HepG2 (cell line): Measurements from ENCODE around the gene CNP. TPM values are rescaled to one million over a fixed set of nuclear protein-coding genes. Genes with fewer than 3 reads are reported as not detected.
A peak's percentile ranks its signal among the peaks of the same experiment; 100 is the strongest.

Source experiments
- AKAP8 ChIP-seq: sonication (generic); formaldehyde crosslinking; IDR thresholded peaks from 2 replicates; pipeline ENCODE4 v1.5.1; 2020; ENCODE audit warnings: mild to moderate bottlenecking, missing genetic modification reagents
- ARNTL ChIP-seq: sonication (generic); formaldehyde crosslinking; IDR thresholded peaks from 2 replicates; pipeline ENCODE4 v1.4.0; 2020; ENCODE audit warnings: mild to moderate bottlenecking, missing genetic modification reagents
- ETV5 ChIP-seq: IDR thresholded peaks from 2 replicates; pipeline ENCODE4 v1.6.1; 2018; ENCODE audit warnings: missing biosample characterization, missing genetic modification reagents, inconsistent platforms, borderline replicate concordance
- SETDB1 ChIP-seq: sonication (generic); formaldehyde crosslinking; IDR thresholded peaks from 2 replicates; pipeline ENCODE4 v1.5.1; 2020; ENCODE audit warnings: missing genetic modification reagents, mild to moderate bottlenecking, borderline replicate concordance
- TEAD3 ChIP-seq: optimal IDR thresholded peaks from 2 replicates; pipeline ENCODE3; 2016; ENCODE audit warnings: borderline replicate concordance
- WIZ ChIP-seq: sonication (generic); formaldehyde crosslinking; IDR thresholded peaks from 2 replicates; pipeline ENCODE4 v1.5.1; 2020; ENCODE audit warnings: mild to moderate bottlenecking, missing genetic modification reagents
- ZFX ChIP-seq: sonication (generic); formaldehyde crosslinking; IDR thresholded peaks from 2 replicates; pipeline ENCODE4 v1.4.0; 2020; ENCODE audit warnings: mild to moderate bottlenecking, low read depth, missing genetic modification reagents, moderate library complexity
- ZNF432 ChIP-seq: sonication (generic); formaldehyde crosslinking; IDR thresholded peaks from 2 replicates; pipeline ENCODE4 v1.5.0; 2020; ENCODE audit warnings: missing genetic modification reagents, mild to moderate bottlenecking, borderline replicate concordance
- ZNF782 ChIP-seq: sonication (generic); formaldehyde crosslinking; IDR thresholded peaks from 2 replicates; pipeline ENCODE4 v1.4.0; 2020; ENCODE audit warnings: missing genetic modification reagents, mild to moderate bottlenecking, borderline replicate concordance
- ZNF816 ChIP-seq: sonication (generic); formaldehyde crosslinking; IDR thresholded peaks from 2 replicates; pipeline ENCODE4 v1.8.0; 2022; ENCODE audit warnings: missing genetic modification reagents, mild to moderate bottlenecking, borderline replicate concordance
- polyA plus RNA-seq, 8 experiments: library from polyadenylated mRNA; depleted of rRNA in 3 of 8; stranded (reverse) in 7 of 8; unstranded in 1 of 8; fragments of >200 nt; fragmentation: Illumina TruSeq in 4 of 8; extraction: Trizol in 4 of 8; gene quantifications; 2 replicates each; pipeline versions ENCODE4 v1.2.1 to v1.2.3, GENCODE V29; 2011 to 2016; ENCODE audit warnings: low read depth in 4 of 8, missing spikeins in 1 of 8, mixed read lengths in 1 of 8; ENCODE audit not compliant: insufficient read depth in 1 of 8
- total RNA-seq, 5 experiments: library from RNA; depleted of rRNA; stranded (reverse); fragments of >200 nt; fragmentation: Illumina TruSeq; extraction: Trizol; gene quantifications; 2 replicates each; pipeline ENCODE4 v1.2.3, GENCODE V29; 2016; ENCODE audit warnings: low read depth in 1 of 5
- TF ChIP-seq, protein P1 (sequence below): sonication (generic); formaldehyde crosslinking; IDR thresholded peaks from 2 replicates; pipeline ENCODE4 v1.8.1; 2023; ENCODE audit warnings: mild to moderate bottlenecking, moderate library complexity, missing genetic modification reagents
- TF ChIP-seq, protein P2 (sequence below): sonication (generic); formaldehyde crosslinking; conservative IDR thresholded peaks from 2 replicates; pipeline ENCODE4 v1.4.0; 2020; ENCODE audit warnings: mild to moderate bottlenecking, missing genetic modification reagents, moderate library complexity
- TF ChIP-seq, protein P3 (sequence below): sonication (generic); formaldehyde crosslinking; conservative IDR thresholded peaks from 2 replicates; pipeline ENCODE4 v1.4.0; 2020; ENCODE audit warnings: missing genetic modification reagents

The CNP gene
- total and polyA plus RNA-seq, 2 of the 13 experiments (the other 11 are each of a cell fraction or from before 2014, with no cell fraction given): 97.2 to 161 TPM

DNA sequence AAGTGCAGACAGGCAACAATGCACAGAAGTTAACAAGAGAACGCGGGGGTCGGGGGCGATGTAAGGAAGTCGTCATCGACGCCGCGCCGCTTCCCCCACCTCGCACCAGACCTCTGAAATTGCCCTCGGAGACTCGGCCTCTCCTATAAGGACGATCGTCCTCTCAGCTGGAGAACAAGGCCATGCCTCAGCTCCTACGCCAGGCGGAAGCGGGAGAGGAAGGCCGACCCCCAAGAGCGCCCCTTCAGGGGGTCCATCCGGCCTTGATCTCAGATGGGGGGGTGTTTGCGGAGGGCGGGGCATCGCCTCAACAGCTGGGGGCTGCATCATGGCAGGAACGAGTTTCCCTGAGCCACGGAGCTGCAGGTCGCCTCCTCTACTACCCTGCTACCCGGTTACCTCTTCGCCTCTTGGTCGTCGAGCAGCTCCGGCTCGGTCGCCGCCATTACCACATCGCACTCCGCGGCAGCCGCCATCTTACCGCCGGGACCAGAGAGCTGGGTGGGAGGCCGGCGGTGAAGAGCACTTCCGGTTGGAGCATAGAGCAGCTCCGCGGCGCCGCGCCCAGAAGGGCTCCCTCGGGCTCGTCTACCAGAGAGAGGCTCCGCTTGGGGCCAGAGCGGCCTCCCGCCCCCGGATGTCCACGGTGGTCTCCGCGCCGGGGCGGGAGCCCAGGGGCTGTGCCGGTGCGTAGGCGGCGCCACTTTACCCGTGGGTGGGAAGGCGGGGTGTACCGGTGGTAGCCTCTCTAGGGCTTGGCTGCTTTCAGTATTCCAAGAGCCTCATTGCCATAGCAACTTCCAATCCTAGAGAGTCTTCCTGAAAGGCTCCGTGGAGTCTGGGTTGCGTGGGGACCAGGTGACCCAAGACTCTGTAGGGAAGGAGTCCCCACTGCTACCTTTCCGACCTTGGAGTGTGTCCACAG is 50.6 kb downstream of the CNP start, which contains the start of gene DNAJC7 (continued):
- TF ChIP-seq ETV5 (peak; percentile 94), ZNF782 (CRISPR knock-in tag) (peak; percentile 47; the same call in 1 of the 2 replicates), ZFX (peak; percentile 93), AKAP8 (CRISPR knock-in tag) (no peak; the same call in 1 of the 2 replicates), WIZ (CRISPR knock-in tag) (no peak; the same call in 1 of the 2 replicates), ARNTL (peak; percentile 74), ZNF816 (CRISPR knock-in tag) (peak; percentile 89; the same call in 1 of the 2 replicates), ZNF432 (no peak), TEAD3 (CRISPR knock-in tag) (peak; percentile 30), SETDB1 (CRISPR knock-in tag) (no peak)
- TF ChIP-seq, protein P1, sequence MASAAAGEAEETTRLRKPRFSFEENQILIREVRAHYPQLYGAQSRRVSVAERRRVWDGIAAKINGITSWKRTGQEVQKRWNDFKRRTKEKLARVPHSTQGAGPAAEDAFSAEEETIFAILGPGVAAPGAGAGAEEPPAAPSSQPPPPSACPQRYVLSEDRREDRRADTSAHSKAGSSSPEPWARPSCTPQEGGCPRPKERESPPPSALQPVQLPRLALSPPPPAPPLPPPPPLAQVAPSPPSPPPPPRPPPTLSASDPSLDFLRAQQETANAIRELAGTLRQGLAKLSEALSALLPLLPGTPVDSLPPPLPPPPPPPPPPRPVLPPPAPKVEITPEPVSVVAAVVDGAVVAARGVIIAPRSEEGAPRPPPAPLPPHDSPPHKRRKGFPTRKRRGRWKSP (CRISPR knock-in tag): peak; percentile 88
- TF ChIP-seq, protein P2, sequence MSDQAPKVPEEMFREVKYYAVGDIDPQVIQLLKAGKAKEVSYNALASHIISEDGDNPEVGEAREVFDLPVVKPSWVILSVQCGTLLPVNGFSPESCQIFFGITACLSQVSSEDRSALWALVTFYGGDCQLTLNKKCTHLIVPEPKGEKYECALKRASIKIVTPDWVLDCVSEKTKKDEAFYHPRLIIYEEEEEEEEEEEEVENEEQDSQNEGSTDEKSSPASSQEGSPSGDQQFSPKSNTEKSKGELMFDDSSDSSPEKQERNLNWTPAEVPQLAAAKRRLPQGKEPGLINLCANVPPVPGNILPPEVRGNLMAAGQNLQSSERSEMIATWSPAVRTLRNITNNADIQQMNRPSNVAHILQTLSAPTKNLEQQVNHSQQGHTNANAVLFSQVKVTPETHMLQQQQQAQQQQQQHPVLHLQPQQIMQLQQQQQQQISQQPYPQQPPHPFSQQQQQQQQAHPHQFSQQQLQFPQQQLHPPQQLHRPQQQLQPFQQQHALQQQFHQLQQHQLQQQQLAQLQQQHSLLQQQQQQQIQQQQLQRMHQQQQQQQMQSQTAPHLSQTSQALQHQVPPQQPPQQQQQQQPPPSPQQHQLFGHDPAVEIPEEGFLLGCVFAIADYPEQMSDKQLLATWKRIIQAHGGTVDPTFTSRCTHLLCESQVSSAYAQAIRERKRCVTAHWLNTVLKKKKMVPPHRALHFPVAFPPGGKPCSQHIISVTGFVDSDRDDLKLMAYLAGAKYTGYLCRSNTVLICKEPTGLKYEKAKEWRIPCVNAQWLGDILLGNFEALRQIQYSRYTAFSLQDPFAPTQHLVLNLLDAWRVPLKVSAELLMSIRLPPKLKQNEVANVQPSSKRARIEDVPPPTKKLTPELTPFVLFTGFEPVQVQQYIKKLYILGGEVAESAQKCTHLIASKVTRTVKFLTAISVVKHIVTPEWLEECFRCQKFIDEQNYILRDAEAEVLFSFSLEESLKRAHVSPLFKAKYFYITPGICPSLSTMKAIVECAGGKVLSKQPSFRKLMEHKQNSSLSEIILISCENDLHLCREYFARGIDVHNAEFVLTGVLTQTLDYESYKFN (CRISPR knock-in tag): peak; percentile 42
- TF ChIP-seq, protein P3, sequence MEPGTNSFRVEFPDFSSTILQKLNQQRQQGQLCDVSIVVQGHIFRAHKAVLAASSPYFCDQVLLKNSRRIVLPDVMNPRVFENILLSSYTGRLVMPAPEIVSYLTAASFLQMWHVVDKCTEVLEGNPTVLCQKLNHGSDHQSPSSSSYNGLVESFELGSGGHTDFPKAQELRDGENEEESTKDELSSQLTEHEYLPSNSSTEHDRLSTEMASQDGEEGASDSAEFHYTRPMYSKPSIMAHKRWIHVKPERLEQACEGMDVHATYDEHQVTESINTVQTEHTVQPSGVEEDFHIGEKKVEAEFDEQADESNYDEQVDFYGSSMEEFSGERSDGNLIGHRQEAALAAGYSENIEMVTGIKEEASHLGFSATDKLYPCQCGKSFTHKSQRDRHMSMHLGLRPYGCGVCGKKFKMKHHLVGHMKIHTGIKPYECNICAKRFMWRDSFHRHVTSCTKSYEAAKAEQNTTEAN (CRISPR knock-in tag): peak; percentile 89
